DND-41 (cell line): ENCODE data around the gene VAC14.

Experiments used
- ATAC-seq: fragments of 200-7000 bp; cut with Tn5 transposase; 3 replicates; pipeline ENCODE4 v1.9.1; 2021; ENCODE audit warnings: low read depth; ENCODE audit not compliant: insufficient read depth
- DNase-seq: peaks from one replicate; pipeline ENCODE4 v3.0.0-alpha.2; 2020
- H2AFZ ChIP-seq: 2 replicates; pipeline ENCODE4 v1.6.0; 2012; ENCODE audit warnings: low read depth, low read length
- H3K27ac ChIP-seq: 2 replicates; pipeline ENCODE4 v1.5.1; 2012; ENCODE audit warnings: low read length, inconsistent platforms
- H3K27me3 ChIP-seq: fragments of 200-600 bp; sonication (generic); 2 replicates; pipeline ENCODE4 v1.6.0; 2012; ENCODE audit warnings: low read length, mild to moderate bottlenecking, inconsistent platforms; ENCODE audit not compliant: insufficient read depth, poor library complexity
- H3K36me3 ChIP-seq: 2 replicates; pipeline ENCODE4 v1.5.1; 2012; ENCODE audit warnings: low read length, inconsistent platforms; ENCODE audit not compliant: insufficient read depth
- H3K4me1 ChIP-seq: 2 replicates; pipeline ENCODE4 v1.5.1; 2012; ENCODE audit warnings: mild to moderate bottlenecking, low read length; ENCODE audit not compliant: insufficient read depth
- H3K4me2 ChIP-seq: 2 replicates; pipeline ENCODE4 v1.6.0; 2012; ENCODE audit warnings: mild to moderate bottlenecking, moderate library complexity, low read length, inconsistent platforms; ENCODE audit not compliant: insufficient read depth
- H3K4me3 ChIP-seq, 2 experiments: fragments of 200-600 bp in 1 of 2; shearing (Covaris generic) in 1 of 2; 2 replicates each; pipeline ENCODE4 v1.5.1; 2012 to 2016; ENCODE audit warnings: inconsistent platforms in 2 of 2, low read length in 2 of 2, mild to moderate bottlenecking in 2 of 2, low read depth in 1 of 2, moderate library complexity in 1 of 2
- H3K79me2 ChIP-seq: 2 replicates; pipeline ENCODE4 v1.6.0; 2012; ENCODE audit warnings: low read length, inconsistent platforms; ENCODE audit not compliant: insufficient read depth
- H3K9ac ChIP-seq: 2 replicates; pipeline ENCODE4 v1.6.0; 2012; ENCODE audit warnings: low read depth, mild to moderate bottlenecking, inconsistent platforms, low read length, moderate library complexity
- H3K9me3 ChIP-seq: 2 replicates; pipeline ENCODE4 v1.5.1; 2012; ENCODE audit warnings: low read length, moderate library complexity, mild to moderate bottlenecking, inconsistent platforms; ENCODE audit not compliant: insufficient read depth, severe bottlenecking
- H4K20me1 ChIP-seq: 2 replicates; pipeline ENCODE4 v1.6.0; 2012; ENCODE audit warnings: low read length; ENCODE audit not compliant: insufficient read depth
- CTCF ChIP-seq: IDR thresholded peaks from 2 replicates; pipeline ENCODE4 v1.5.1; 2012; ENCODE audit warnings: borderline replicate concordance, low read length, moderate library complexity, mild to moderate bottlenecking; ENCODE audit not compliant: poor library complexity, severe bottlenecking; ENCODE audit errors: extremely low read depth
- EZH2 ChIP-seq: IDR thresholded peaks from 3 replicates; pipeline ENCODE4 v1.6.1; 2012; ENCODE audit warnings: borderline replicate concordance, low read depth, mild to moderate bottlenecking, moderate library complexity, low read length, inconsistent platforms; ENCODE audit not compliant: severe bottlenecking

VAC14 gene

GRCh38 chr16:70782237-70782636 is 18.7 kb downstream of the VAC14 start:
- Histone ChIP-seq H2AFZ (no peak overlapping the region), H3K27me3 (no peaks in the 10 kb centered on the region), H3K9ac (no peak overlapping the region), H3K79me2 (peaks cover under 1% of the 10 kb centered on the region; the same call in 1 of the 2 replicates), H3K9me3 (peaks cover 6% of the 10 kb centered on the region), H4K20me1 (peaks cover 16% of the 10 kb centered on the region), H3K4me2 (no peak overlapping the region), H3K4me3 (no peak overlapping the region), H3K4me1 (no peaks in the 10 kb centered on the region), H3K36me3 (peaks cover 89% of the 10 kb centered on the region), H3K27ac (no peak overlapping the region)
- TF ChIP-seq EZH2, result no peak
- no peak for TF ChIP-seq CTCF
- ATAC-seq (no peak), DNase-seq (no peak)

- no peaks in the 10 kb centered on the region for H3K27me3 ChIP-seq
- peaks cover 11% of the 10 kb centered on the region for H4K20me1 ChIP-seq
- TF ChIP-seq EZH2, result no peak
- no peak for TF ChIP-seq CTCF
- no peaks in the 10 kb centered on the region for H3K79me2 ChIP-seq
- H3K9ac ChIP-seq, result no peak overlapping the region
- DNase-seq (no peak), ATAC-seq (no peak)
- H3K36me3 ChIP-seq, result peaks cover 88% of the 10 kb centered on the region
- H3K27ac ChIP-seq, result no peak overlapping the region
- H2AFZ ChIP-seq, result no peak overlapping the region
- H3K4me1 ChIP-seq, result no peaks in the 10 kb centered on the region
- H3K9me3 ChIP-seq, result peaks cover 6% of the 10 kb centered on the region
- H3K4me3 ChIP-seq, result no peak overlapping the region
- H3K4me2 ChIP-seq, result no peak overlapping the region
Measured at GRCh38 chr16:70781800-70782199, 19.2 kb downstream of the VAC14 start.

GRCh38 chr16:70780546-70780945 is 20.4 kb downstream of the VAC14 start:
- no peak for TF ChIP-seq CTCF
- ATAC-seq, result no peak
- no peak for DNase-seq
- H3K4me3 ChIP-seq, result no peak overlapping the region
- H3K79me2 ChIP-seq, result no peaks in the 10 kb centered on the region
- no peak overlapping the region for H3K9ac ChIP-seq
- no peak overlapping the region for H3K27ac ChIP-seq
- H3K4me1 ChIP-seq, result no peaks in the 10 kb centered on the region
- H3K9me3 ChIP-seq, result peaks cover 6% of the 10 kb centered on the region
- no peaks in the 10 kb centered on the region for H3K27me3 ChIP-seq
- no peak overlapping the region for H2AFZ ChIP-seq
- 0 out of 2 replicates have a peak, but pooled peaks cover 2% of the 10 kb centered on the region for H4K20me1 ChIP-seq
- no peak overlapping the region for H3K4me2 ChIP-seq
- peaks cover 80% of the 10 kb centered on the region for H3K36me3 ChIP-seq

DNA sequence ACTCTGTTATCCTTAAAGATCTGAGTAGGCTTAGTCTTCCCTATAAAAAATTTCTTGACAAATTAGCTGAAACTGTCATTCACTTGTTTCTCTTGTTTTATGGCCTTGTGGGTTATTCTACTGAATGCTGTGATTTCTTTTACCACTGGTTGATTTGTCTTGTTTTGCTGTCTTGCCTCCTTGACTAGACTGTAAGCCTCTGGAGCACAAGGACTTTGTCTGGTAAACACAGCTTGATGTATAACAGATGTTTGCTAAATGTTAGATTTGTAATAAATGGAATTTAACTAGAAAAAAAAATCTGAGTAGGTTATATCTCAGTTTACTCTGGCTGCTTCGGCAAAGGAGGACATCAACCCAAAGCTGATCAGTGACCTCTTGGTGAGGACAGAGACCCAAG is 21.6 kb downstream of the VAC14 start:
- no peaks in the 10 kb centered on the region for H3K79me2 ChIP-seq
- no peak for TF ChIP-seq CTCF
- no peak for TF ChIP-seq EZH2
- H3K36me3 ChIP-seq, result peaks cover 70% of the 10 kb centered on the region
- no peaks in the 10 kb centered on the region for H3K27me3 ChIP-seq
- H3K9me3 ChIP-seq, result peaks cover 6% of the 10 kb centered on the region
- no peak overlapping the region for H3K27ac ChIP-seq
- no peak for ATAC-seq
- no peak overlapping the region for H2AFZ ChIP-seq
- H3K4me2 ChIP-seq, result no peak overlapping the region
- H4K20me1 ChIP-seq, result no peaks in the 10 kb centered on the region
- no peak for DNase-seq
- H3K4me3 ChIP-seq, result no peak overlapping the region
- no peak overlapping the region for H3K9ac ChIP-seq
- H3K4me1 ChIP-seq, result no peaks in the 10 kb centered on the region
